GM12878 (cell line): Measurements from ENCODE around the gene VPS18. TPM values are rescaled to one million over a fixed set of nuclear protein-coding genes. Genes with fewer than 3 reads are reported as not detected.

Experiments
- ATAC-seq: fragments of 200-7000 bp; cut with Tn5 transposase; 3 replicates; pipeline ENCODE4 v1.9.1; 2020; ENCODE audit warnings: mild to moderate bottlenecking, moderate library complexity
- BruUV-seq: library from RNA; stranded (reverse); fragments of 400-500 nt; replicated peaks from 2 replicates; lab custom pipeline; 2021; lab: Mats Ljungman, UMichigan
- CTCF ChIA-PET: fragments of 300-600 bp; sonication (Branson Sonifier 250); formaldehyde crosslinking; extraction: SDS; loops from one replicate; lab custom pipeline; 2021; ENCODE audit warnings: inconsistent platforms; lab: Yijun Ruan, JAX
- POLR2A ChIA-PET: fragments of 350-600 bp; formaldehyde crosslinking; extraction: SDS; loops from one replicate; lab custom pipeline; 2021; ENCODE audit warnings: inconsistent platforms; lab: Charles Lee
- RAD21 ChIA-PET: fragments of 300-600 bp; sonication (Branson Sonifier 250); formaldehyde crosslinking; loops from one replicate; lab custom pipeline; 2023; ENCODE audit warnings: antibody characterized with exemption; ENCODE audit not compliant: unreplicated experiment; lab: Charles Lee
- SMC1A ChIA-PET: fragments of 300-600 bp; sonication (Branson Sonifier 250); formaldehyde crosslinking; loops from one replicate; lab custom pipeline; 2023; ENCODE audit not compliant: unreplicated experiment, uncharacterized antibody; lab: Charles Lee
- DNase-seq: peaks from one replicate; pipeline ENCODE4 v3.0.0-alpha.2; 2011; ENCODE audit warnings: low read depth, low spot score
- FAIRE-seq: peaks from 3 replicates; lab custom pipeline; 2011; peaks lifted over from hg19 to GRCh38; lab: Jason Lieb, UNC
- H2AFZ ChIP-seq: 2 replicates; pipeline ENCODE4 v1.6.0; 2011; ENCODE audit warnings: low read depth, low read length, control low read depth; ENCODE audit not compliant: control insufficient read depth
- H3K27ac ChIP-seq: 2 replicates; pipeline ENCODE4 v1.5.1; 2011; ENCODE audit warnings: control low read depth; ENCODE audit not compliant: control insufficient read depth, insufficient read depth
- H3K27me3 ChIP-seq, 2 experiments: replicated peaks in 1 of 2; 2 replicates each; pipeline versions ENCODE4 v1.6.0 to v1.6.1; 2011; ENCODE audit warnings: low read length in 1 of 2; ENCODE audit not compliant: control insufficient read depth in 2 of 2, insufficient read depth in 2 of 2
- H3K36me3 ChIP-seq, 2 experiments: 2 replicates each; pipeline ENCODE4 v1.5.1; 2011; ENCODE audit warnings: low read length in 1 of 2; ENCODE audit not compliant: control insufficient read depth in 2 of 2, insufficient read depth in 2 of 2
- H3K4me1 ChIP-seq: 2 replicates; pipeline ENCODE4 v1.6.1; 2011; ENCODE audit warnings: mild to moderate bottlenecking, low read length, moderate library complexity, mixed read lengths; ENCODE audit not compliant: control insufficient read depth, insufficient read depth
- H3K4me2 ChIP-seq: 2 replicates; pipeline ENCODE4 v1.6.0; 2011; ENCODE audit warnings: control low read depth; ENCODE audit not compliant: control insufficient read depth, insufficient read depth
- H3K4me3 ChIP-seq: fragments of 200-600 bp; sonication (generic); 2 replicates; pipeline ENCODE4 v1.5.1; 2016
- H3K79me2 ChIP-seq: 2 replicates; pipeline ENCODE4 v1.6.0; 2011; ENCODE audit warnings: low read length; ENCODE audit not compliant: control insufficient read depth, insufficient read depth
- H3K9ac ChIP-seq: 2 replicates; pipeline ENCODE4 v1.8.0; 2011; ENCODE audit warnings: low read length, control low read depth, mixed read lengths; ENCODE audit not compliant: control insufficient read depth, insufficient read depth
- H3K9me3 ChIP-seq: replicated peaks from 3 replicates; pipeline ENCODE4 v1.5.1; 2011; ENCODE audit warnings: mild to moderate bottlenecking, low read length; ENCODE audit not compliant: control insufficient read depth, insufficient read depth
- H4K20me1 ChIP-seq: 2 replicates; pipeline ENCODE4 v1.6.0; 2011; ENCODE audit not compliant: control insufficient read depth, insufficient read depth
- BHLHE40 ChIP-seq, 2 experiments: fragments of 450-650 bp in 1 of 2; IDR thresholded peaks; 2 replicates each; pipeline ENCODE4 v1.6.1; 2011 to 2017; ENCODE audit warnings: low read depth in 2 of 2, borderline replicate concordance in 1 of 2, improper control_type of control experiment in 1 of 2, low read length in 1 of 2, mild to moderate bottlenecking in 1 of 2
- EED ChIP-seq: sonication (generic); IDR thresholded peaks from 2 replicates; pipeline ENCODE4 v1.6.1; 2016; ENCODE audit warnings: antibody characterized with exemption, low read depth
- FOXM1 ChIP-seq: IDR thresholded peaks from 2 replicates; pipeline ENCODE4 v1.6.1; 2012; ENCODE audit warnings: low read depth, mild to moderate bottlenecking, inconsistent platforms, low read length, moderate library complexity
- HSF1 ChIP-seq: fragments of 150-350 bp; IDR thresholded peaks from 2 replicates; pipeline ENCODE4 v1.6.1; 2014; ENCODE audit warnings: mild to moderate bottlenecking, low read depth, low read length
- IRF5 ChIP-seq: fragments of 450-650 bp; IDR thresholded peaks from 2 replicates; pipeline ENCODE4 v1.6.1; 2017; ENCODE audit warnings: borderline replicate concordance
- NR2C1 ChIP-seq: fragments of 450-650 bp; IDR thresholded peaks from 2 replicates; pipeline ENCODE4 v1.6.1; 2017; ENCODE audit warnings: antibody characterized with exemption, mild to moderate bottlenecking, moderate library complexity
- ZNF274 ChIP-seq: IDR thresholded peaks from one replicate; pipeline ENCODE4 v1.8.0; 2011; ENCODE audit not compliant: insufficient read length, insufficient read depth
- WGBS: methylation state at CpG from one replicate; pipeline ENCODE4 v1.1.6; 2016; ENCODE audit warnings: low lambda C conversion rate; ENCODE audit not compliant: insufficient replicate concordance, insufficient coverage; ENCODE audit errors: missing lambda C conversion rate; 5-methylcytosine and 5-hydroxymethylcytosine counted together
- in situ Hi-C: fragments of 300-500 bp; cut with MboI; formaldehyde crosslinking; loops from 9 replicates; pipeline ENCODE4 v1.14.3; 2018; ENCODE audit warnings: mixed read lengths
- intact Hi-C: fragments of 100-400 bp; cut with micrococcal nuclease; formaldehyde crosslinking; loops from one replicate; pipeline ENCODE4 v1.14.2; 2022; ENCODE audit not compliant: unreplicated experiment
- polyA plus RNA-seq, 11 experiments: library from polyadenylated mRNA; depleted of rRNA in 4 of 11; unstranded in 6 of 11; stranded (reverse) in 5 of 11; fragments of >200 nt; fragmentation: Nextera tagmentation in 4 of 11; fragmentation: Illumina TruSeq in 1 of 11; extraction: Ambion mirVana in 4 of 11; extraction: Trizol in 1 of 11; gene quantifications; 1 replicate in 1 of 11; 2 replicates in 10 of 11; pipeline versions ENCODE4 v1.2.1 to v1.2.3, GENCODE V29; 2011 to 2016; ENCODE audit warnings: inconsistent platforms in 2 of 11, missing spikeins in 2 of 11, low read depth in 1 of 11
- total RNA-seq, 4 experiments: library from RNA; depleted of rRNA in 3 of 4; stranded (reverse); fragments of >200 nt in 3 of 4; fragmentation: Illumina TruSeq in 1 of 4; extraction: Trizol in 1 of 4; gene quantifications; 2 replicates each; pipeline versions ENCODE4 v1.2.1 to v1.2.3, GENCODE V29; 2013 to 2021

VPS18 gene
- total and polyA plus RNA-seq, 10 of the 15 experiments (the other 5 are each of a cell fraction or from before 2014, with no cell fraction given), result 0.71 to 20.4 (median 10.6) TPM

- Histone ChIP-seq H3K27me3 (peaks cover 22 to 31% of the 10 kb centered on the region in 2 experiments), H3K9ac (no peak overlapping the region), H4K20me1 (no peaks in the 10 kb centered on the region), H2AFZ (no peak overlapping the region), H3K4me1 (peaks cover 18% of the 10 kb centered on the region), H3K36me3 (no peaks in the 10 kb centered on the region), H3K9me3 (no peaks in the 10 kb centered on the region), H3K27ac (no peak overlapping the region), H3K4me3 (no peak overlapping the region), H3K79me2 (no peaks in the 10 kb centered on the region), H3K4me2 (no peak overlapping the region)
- CTCF ChIA-PET, result interaction anchor here (1.2 kb wide), 2 partner anchors 23 to 81 kb away, joined by 3 to 4 read pairs; no protein-coding TSS in a partner anchor
- POLR2A ChIA-PET, result interaction anchor here (0.8 kb wide), 1 partner anchor 18 kb away, joined by 3 read pairs; no protein-coding TSS in a partner anchor
- ATAC-seq, result no peak
- in situ Hi-C loops, result no loop called here
- DNase-seq, result no peak
- no TSS peak for BruUV-seq
- no peak for FAIRE-seq
- RAD21 ChIA-PET, result interaction anchor here (0.5 kb wide), 1 partner anchor 26 kb away, joined by 3 read pairs; no protein-coding TSS in a partner anchor
- intact Hi-C loops, result no loop called here
- SMC1A ChIA-PET, result no interaction called here
- WGBS, result 24% methylated on average over 30 of the region's 30 CpGs
- TF ChIP-seq HSF1 (no peak), FOXM1 (no peak)
These were observed 31.2 kb downstream of the VPS18 start for GRCh38 chr15:40925495-40925862.

GRCh38 chr15:40925863-40926658 is 31.8 kb downstream of the VPS18 start:
- H2AFZ ChIP-seq, result no peak overlapping the region
- no peaks in the 10 kb centered on the region for H3K9me3 ChIP-seq
- no peaks in the 10 kb centered on the region for H4K20me1 ChIP-seq
- intact Hi-C loops, result no loop called here
- TF ChIP-seq EED (0 out of 2 replicates have a peak, but pooled peaks have one; percentile 12), BHLHE40 (IDR thresholded peaks at IDR 0.05; ENCODE audit: borderline replicate concordance in 1 of 2, low read depth in 2 of 2, low read length in 1 of 2) (peak; percentile 17 to 62; a peak in 2 of 4 replicates), NR2C1 (no peak), IRF5 (no peak), ZNF274 (no peak)
- TF ChIP-seq, all 136 proteins: peak for 2
- Histone ChIP-seq H3K79me2 (no peaks in the 10 kb centered on the region), H3K4me3 (0 out of 2 replicates have a peak overlapping the region, but pooled peaks have one; percentile 32), H3K9ac (no peak overlapping the region), H3K27me3 (peaks cover 22 to 31% of the 10 kb centered on the region in 2 experiments), H3K36me3 (no peaks in the 10 kb centered on the region), H3K27ac (no peak overlapping the region), H3K4me1 (peaks cover 21% of the 10 kb centered on the region), H3K4me2 (peak overlapping the region; percentile 48)
- POLR2A ChIA-PET, result interaction anchor here (0.8 kb wide), 1 partner anchor 19 kb away, joined by 3 read pairs; no protein-coding TSS in a partner anchor
- SMC1A ChIA-PET, result no interaction called here
- in situ Hi-C loops, result no loop called here
- FAIRE-seq, result no peak
- RAD21 ChIA-PET, result no interaction called here
- no peak for DNase-seq
- WGBS, result 8% methylated on average over 48 of the region's 61 CpGs
- ATAC-seq, result no peak
- CTCF ChIA-PET, result interaction anchor here (1.2 kb wide), 1 partner anchor 23 kb away, joined by 3 read pairs; no protein-coding TSS in a partner anchor
- no TSS peak for BruUV-seq
